Measurements from ENCODE around the gene TMEM92.

Gene TMEM92

GRCh38 chr17:50317121-50317520 lies 42.9 kb downstream of the TMEM92 start:
- no peak for DNase-seq (ENCODE audit: low read depth)
- no peak overlapping the region for H3K4me3 ChIP-seq (ENCODE audit: low read depth, low read length)
- no peak for TF ChIP-seq CTCF (IDR thresholded peaks at IDR 0.05; ENCODE audit: low read depth, low read length, missing control alignments)

GRCh38 chr17:50318501-50319285 lies 44.4 kb downstream of the TMEM92 start:
- no peak for DNase-seq (ENCODE audit: low read depth)
- TF ChIP-seq CTCF (IDR thresholded peaks at IDR 0.05; ENCODE audit: low read depth, low read length, missing control alignments) = no peak
- H3K4me3 ChIP-seq (ENCODE audit: low read depth, low read length) = no peak overlapping the region

GRCh38 chr17:50319306-50320004 lies 45.2 kb downstream of the TMEM92 start:
- TF ChIP-seq CTCF (IDR thresholded peaks at IDR 0.05; ENCODE audit: low read depth, low read length, missing control alignments) = no peak
- no peak for DNase-seq (ENCODE audit: low read depth)
- no peak overlapping the region for H3K4me3 ChIP-seq (ENCODE audit: low read depth, low read length)

- no peak for DNase-seq (ENCODE audit: low read depth)
- TF ChIP-seq CTCF (IDR thresholded peaks at IDR 0.05; ENCODE audit: low read depth, low read length, missing control alignments) = no peak
- no peak overlapping the region for H3K4me3 ChIP-seq (ENCODE audit: low read depth, low read length)
Observed at GRCh38 chr17:50322271-50322670, 48.0 kb downstream of the TMEM92 start.

- no peak overlapping the region for H3K4me3 ChIP-seq (ENCODE audit: low read depth, low read length)
- DNase-seq (ENCODE audit: low read depth) = no peak
- no peak for TF ChIP-seq CTCF (IDR thresholded peaks at IDR 0.05; ENCODE audit: low read depth, low read length, missing control alignments)
Observed at GRCh38 chr17:50323060-50323459, 48.8 kb downstream of the TMEM92 start.

- no peak for DNase-seq (ENCODE audit: low read depth)
- H3K4me3 ChIP-seq (ENCODE audit: low read depth, low read length) = no peak overlapping the region
- no peak for TF ChIP-seq CTCF (IDR thresholded peaks at IDR 0.05; ENCODE audit: low read depth, low read length, missing control alignments)
Observed at GRCh38 chr17:50325906-50326305, 51.6 kb downstream of the TMEM92 start.

Measured in GM12864 (cell line).